ENCODE results near the gene C3orf70. TPM values are rescaled to one million over a fixed set of nuclear protein-coding genes. Genes with fewer than 3 reads are reported as not detected.

The C3orf70 gene
- total RNA-seq, 1 donor from 2014 or later, result 2.2 TPM

Other genes with a start within 250 kb of the C3orf70 start
- gene EHHADH, start 101.0 kb upstream of the C3orf70 start, total RNA-seq, result 17.7 TPM
- gene MAP3K13, start 210.1 kb upstream of the C3orf70 start, total RNA-seq, result 9.0 TPM